ENCODE data around the gene CRYGD.

CRYGD gene

GRCh38 chr2:208077276-208077675 is 47.0 kb downstream of the CRYGD start:
- no peak for DNase-seq

DNA sequence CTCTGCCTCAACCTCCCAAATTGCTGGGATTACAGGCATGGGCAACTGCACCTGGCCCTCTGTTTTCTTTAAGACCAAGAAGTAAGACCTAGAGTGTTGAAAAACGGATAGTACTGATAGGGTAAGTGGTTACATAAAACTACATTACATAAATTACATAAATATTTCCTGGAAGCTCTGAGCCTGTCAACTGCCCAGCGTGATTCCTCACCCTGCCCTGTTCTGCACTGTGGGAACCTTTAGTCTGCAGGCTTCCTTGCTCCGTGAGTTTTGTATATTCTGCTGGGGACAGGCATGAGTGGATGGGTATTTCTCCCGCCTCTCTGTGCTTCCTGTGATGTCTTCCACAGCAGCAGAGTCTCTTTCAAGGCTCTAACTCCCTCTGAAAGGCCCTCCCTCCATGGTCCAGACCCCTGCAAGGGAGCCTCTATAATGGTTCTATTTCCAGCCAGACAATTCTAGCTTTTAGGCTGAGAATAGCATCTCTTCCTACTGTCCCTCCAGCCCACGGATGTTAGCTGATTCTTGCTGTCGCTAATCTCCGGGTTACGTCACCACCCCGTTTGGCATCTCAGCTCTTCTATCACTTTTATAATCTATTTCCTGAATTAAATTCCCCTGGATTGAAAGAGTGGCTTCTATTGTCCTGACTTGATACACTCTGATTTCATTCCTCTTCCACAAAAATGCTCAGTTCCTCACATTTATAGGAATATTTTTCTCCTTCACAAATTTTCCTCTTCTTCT is 49.5 kb downstream of the CRYGD start:
- DNase-seq = no peak

DNA sequence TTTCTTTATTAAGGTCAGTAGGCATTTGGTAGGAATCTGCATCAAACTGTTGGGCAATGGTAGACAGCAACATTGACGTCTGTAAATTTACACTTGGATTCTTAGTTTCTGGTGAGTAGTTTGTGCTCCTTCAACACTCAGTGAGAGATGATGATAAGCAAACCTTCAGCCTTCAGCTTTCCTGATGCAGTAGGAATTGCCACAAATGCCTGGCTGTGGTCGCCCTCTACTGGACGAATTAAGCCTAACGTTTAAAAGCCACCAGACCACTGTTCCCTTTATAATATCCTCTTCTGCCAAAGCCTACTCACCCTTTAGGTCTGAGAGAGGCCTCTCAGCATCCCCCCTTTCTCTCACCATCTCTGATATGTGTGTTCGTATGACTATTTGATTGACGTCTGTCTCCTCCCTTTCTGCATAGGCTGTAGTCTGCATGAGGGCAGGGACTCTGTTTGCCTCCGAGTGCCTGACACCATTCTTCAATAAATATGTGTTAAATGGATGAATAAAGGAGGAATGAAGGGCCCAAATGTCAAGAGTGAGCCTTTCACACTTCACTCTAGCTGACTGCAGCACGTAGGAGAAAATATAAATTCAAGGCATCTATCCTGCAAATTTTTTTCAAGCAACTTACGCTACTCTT is 52.0 kb downstream of the CRYGD start:
- peak; percentile 65 for DNase-seq
